Stimulated activated CD8-positive, alpha-beta memory T cell treated with anti-CD3 and anti-CD28 coated beads, Interleukin-12 subunit alpha, Interleukin-12 subunit beta, amount 100 ng/mL, for 4 hours (primary cell): Measurements from ENCODE around the gene NPHP4.

Source experiments
- DNase-seq: peaks from one replicate; pipeline ENCODE4 v3.0.0-alpha.2; 2020; ENCODE audit warnings: low read depth

NPHP4 gene

DNA sequence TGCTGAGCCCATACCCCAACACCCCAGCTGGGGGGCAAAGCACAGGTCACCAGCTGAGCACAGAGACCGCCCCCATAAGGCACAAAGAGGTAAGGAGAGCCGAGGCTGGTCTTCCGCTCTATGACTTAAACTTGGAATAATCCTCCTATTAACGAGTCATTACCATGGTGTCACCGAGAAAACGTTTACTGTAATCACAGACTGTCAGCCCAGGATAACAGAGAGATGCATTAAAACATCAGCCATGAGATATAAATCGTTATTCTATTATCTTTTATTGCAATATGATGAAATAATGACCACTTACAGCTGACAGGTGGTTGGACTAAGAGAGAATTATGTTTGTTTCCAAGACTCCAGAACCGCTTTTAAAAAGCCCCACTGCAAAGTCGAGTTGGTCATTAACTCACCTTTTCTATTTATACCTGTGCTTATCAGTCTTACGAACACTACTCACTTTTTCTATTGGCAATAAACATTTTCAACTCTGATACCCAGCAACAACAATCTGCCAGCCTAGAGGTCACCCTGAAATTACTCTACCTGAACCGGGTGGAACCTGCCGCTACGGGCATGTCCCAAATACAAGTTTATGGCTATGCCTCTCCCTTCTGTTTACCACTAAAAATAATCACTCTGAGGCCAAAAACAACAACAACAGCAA lies 21.5 kb downstream of the NPHP4 start:
- DNase-seq = no peak

DNA sequence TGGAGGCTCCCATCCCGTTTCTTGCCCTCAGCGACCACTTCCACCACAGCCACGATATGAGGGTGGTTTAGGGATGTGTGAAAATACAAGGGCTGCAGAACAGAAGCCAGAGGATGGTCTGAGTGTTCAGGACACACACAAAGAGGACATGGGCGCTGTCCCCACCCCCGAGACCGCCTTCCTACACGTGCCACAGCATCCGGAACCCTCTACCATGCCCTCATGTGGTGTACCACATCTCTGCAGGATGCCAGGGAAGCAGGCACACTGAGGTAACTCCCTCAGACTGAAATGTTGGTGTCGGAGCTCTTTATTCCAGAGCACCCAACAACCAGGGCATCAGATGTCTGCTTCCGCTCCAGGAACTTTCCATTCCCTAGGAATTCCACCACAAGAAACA lies 23.1 kb downstream of the NPHP4 start:
- no peak for DNase-seq

GRCh38 chr1:5968161-5968736 lies 24.0 kb downstream of the NPHP4 start:
- DNase-seq = no peak

DNA sequence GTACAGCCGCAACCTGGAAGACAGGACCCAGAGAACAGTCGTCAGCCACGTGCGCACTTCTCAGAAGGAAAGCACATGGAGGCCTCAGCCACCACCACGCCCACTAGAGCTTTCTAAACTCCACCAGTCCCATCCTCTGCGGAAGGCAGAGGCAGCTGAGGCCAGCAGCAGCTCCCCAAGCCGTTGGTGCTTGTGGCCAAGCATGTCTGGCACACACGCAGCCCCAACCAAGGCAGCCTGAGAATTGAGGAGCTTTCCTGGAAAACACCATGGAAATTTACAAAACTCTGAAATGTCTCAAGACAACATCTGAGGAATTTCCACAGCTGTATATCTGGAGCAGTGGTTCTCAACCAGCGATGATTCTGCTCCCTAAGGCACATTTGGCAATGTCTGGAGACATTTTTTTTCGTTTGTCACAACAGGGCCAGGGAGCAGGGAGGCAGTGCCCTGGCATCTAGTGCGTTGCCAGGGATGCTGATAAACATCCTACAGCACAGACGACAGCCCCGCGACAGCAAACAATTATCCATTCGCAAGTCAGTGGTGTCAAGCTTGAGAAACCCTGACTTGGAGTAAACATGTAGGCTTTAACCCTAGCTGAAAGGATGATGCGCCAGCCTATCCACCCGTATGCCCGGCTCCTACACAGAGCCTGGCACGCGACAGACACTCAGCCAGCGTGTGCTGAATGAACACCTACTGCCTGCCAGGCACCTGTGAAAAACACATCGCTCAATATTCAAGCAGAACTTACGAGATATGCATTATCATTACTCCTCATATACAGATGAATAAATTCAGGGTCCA lies 24.7 kb downstream of the NPHP4 start:
- no peak for DNase-seq

- no peak for DNase-seq
Measured at GRCh38 chr1:5966543-5967205, 25.6 kb downstream of the NPHP4 start.

- DNase-seq = no peak
Measured at GRCh38 chr1:5965586-5966131, 26.6 kb downstream of the NPHP4 start.

DNA sequence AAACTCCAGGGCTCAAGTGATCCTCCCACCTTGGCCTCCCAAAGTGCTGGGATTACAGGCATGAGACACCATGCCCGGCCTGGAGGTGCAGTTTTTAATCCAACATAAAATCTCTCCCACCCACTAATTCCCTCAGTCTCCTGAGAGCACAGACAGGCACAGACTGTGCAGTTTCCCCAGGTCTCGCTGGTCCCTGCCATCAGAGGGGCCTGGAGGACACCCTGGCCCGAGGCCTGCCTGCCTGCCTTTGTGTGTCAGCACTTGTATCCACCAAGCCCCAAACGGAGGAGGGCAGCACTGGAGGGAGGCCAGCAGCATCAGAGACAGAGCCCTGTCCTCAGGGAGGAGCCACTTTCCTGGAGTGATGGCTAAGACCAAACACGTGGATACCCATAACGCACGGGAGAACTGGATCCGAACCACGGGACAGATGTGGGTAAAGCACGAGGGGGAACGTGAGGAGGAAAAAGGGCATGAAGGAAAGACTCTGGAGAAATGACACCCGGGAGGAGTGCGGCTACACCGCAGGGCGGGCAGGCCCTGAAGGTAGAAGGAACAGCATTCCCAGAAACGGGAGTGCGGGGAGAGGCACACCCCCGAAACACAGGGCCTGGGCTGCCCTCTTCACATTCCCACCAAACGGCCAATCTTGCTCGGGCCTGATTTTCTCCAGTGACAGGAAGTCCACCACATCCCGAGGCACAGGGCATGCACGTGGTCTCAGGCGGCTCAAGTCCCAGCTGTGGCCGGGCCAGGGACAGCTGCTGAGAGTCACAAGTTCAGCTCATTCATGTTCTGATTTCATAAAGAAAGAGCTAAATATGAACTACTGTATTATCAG lies 29.7 kb downstream of the NPHP4 start:
- no peak for DNase-seq

GRCh38 chr1:5961601-5962000 lies 30.6 kb downstream of the NPHP4 start:
- DNase-seq = no peak

DNA sequence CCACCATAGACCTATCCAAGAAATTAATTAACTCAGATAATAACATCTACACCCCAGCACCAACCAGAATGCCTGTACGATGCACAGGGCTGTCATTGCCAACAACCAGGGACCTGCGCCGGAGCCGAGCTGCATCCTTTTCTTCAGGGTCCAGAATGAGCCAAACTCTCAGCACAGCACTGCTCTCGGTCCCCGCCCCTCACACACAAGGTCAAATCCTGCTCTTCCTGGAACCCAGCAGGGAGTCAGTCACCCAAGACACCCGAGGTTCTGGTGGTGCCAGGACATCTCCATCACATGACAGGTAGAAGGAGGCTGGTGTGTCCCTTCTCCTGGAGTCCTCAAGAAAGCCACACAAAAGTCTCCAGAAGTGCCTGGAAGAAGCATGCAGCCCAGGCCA lies 31.9 kb downstream of the NPHP4 start:
- no peak for DNase-seq

DNA sequence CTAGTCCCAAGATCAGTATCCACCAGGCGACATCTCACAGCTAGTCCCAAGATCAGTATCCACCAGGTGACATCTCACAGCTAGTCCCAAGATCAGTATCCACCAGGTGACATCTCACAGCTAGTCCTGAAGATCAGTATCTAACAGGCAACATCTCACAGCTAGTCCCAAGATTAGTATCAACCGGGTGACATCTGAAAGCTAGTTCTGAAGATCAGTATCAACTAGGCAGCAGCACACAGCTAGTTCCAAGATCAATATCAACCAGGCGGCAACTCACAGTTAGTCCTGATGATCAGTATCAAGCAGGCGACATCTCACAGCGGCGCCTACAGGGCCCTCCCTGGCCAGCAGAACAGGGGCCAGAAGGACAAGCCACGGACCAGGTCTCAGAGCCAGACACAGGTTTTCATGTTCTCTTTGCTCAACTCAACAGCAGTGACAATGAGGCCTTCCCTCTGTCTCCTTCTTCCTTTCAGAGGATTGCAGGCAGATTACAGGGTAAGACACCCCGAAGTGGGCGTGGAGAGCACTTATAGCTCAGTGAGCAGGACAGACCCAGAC lies 32.5 kb downstream of the NPHP4 start:
- no peak for DNase-seq

DNA sequence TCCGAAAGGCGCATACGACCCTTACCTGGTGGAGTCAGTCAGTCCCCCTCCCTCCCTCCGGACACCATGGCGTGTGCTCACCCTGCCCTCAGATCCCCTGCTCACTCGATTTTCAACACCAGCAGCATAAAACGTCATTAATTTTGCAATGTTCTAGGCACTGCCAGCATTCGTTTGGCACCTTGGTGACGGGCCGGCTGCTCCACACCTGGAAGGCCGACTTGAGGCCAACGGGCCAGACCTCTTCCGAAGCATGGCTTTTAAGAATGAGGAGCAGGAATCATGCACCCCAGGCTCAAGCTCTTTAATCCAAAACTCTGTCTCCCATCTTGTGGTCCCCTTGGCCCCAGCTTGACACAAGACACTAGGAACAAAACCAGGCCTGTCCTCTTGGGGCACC lies 33.1 kb downstream of the NPHP4 start:
- DNase-seq = no peak

GRCh38 chr1:5956022-5956830 lies 36.0 kb downstream of the NPHP4 start:
- no peak for DNase-seq

- no peak for DNase-seq
Measured at GRCh38 chr1:5955479-5955977, 36.7 kb downstream of the NPHP4 start.

DNA sequence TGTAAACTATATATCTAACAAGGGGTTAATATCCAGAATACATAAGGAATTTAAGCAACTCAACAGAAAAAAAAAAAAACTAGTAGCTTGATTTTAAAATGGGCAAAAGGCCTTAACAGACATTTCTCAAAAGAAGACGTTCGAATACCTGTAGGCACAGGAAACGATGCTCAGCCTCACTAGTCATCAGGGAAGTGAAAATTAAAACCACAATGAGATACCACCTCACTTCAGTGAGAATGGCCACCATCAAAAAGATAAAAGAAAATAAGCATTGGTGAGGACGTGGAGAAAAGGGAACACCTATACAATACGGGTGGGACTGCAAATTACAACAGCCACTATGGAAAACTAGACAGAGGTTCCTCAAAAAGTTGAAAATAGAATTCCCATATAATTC lies 37.3 kb downstream of the NPHP4 start:
- no peak for DNase-seq

DNA sequence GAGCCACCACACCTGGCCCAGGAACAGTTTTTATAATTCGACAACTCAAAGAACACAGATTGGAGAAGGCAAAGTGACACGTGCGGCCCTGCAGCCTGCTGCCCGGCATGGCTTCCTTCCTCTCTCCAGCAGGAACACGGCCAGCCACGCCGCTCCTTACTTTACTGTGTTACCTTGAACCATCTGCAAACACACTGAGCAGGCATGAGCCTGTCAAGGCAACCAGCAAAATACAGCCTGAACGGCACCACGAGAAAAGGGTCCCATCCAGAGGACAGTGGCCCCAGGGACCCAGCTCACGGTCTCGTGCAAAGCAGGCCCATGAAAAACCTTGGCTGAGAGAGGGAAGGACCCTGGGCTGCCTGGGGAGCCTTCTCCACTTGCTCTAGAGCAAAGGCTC lies 38.8 kb downstream of the NPHP4 start:
- DNase-seq = no peak

DNA sequence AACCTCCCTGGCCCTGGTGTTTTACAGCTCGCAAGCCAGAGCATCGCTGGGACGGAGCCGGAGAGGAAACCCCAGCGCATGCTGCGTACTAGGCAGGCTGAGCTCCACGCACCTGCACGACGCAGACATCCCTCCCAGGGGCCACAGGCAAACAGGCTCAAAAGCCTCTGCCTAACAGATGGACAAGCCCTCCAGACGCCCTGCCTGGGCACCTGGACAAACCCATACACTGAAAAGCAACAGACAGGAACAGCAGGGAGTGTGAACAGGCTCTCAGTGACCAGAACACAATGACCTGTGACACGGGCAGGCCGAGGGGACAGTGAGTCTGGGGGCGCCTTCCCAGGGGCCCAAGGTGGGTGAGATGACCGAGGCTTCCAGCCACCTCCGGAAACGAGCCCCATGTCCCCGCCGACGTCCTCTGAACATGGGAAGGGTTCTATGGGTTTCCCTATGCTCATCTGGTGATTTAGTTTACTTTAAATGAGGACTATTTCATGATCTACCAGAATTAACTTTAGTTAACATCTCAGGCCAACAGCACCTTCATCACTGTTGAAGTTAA lies 40.3 kb downstream of the NPHP4 start:
- DNase-seq = no peak

GRCh38 chr1:5950994-5951785 lies 41.0 kb downstream of the NPHP4 start:
- DNase-seq = no peak

DNA sequence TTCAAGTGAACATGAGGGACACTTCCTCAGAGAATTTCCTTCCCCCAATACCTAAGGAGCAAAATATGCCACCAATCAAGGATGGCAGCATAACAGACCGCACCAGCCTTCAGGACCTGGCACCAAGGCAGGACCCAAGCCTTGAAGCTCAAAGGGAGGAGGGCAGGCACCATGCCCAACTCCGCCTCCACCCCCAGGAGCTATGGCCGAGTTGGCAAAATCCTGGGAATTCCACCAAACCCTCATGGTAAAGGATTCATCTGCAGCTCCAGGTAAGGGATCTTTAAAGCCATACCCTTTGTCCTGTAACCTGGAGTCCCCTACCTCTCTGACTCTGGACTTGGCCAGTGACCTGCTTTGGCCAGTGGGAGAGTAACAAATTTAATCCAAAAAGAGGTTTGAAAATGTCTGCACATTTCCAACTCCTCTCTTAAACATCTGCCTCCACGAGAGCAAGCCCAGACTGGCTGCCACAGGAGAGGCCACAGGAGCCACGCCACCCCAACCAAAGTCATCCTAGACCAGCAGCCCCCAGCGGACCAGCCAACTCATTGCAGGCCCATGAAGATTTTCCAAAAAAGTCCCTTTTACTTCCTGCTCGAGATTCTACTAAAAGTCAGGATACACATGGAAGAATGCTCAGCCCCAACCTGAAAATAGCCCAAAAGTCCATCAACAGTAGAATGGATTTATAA lies 41.9 kb downstream of the NPHP4 start:
- DNase-seq = no peak

GRCh38 chr1:5949761-5950100 lies 42.5 kb downstream of the NPHP4 start:
- no peak for DNase-seq
